A549 (cell line): ENCODE measurements around the gene ERCC5. TPM values are rescaled to one million over a fixed set of nuclear protein-coding genes. Genes with fewer than 3 reads are reported as not detected.

Source experiments
- ATAC-seq, 2 experiments: fragments of 200-7000 bp in 1 of 2; fragments of >200 bp in 1 of 2; cut with Nextera tagmentation in 1 of 2; cut with Tn5 transposase in 1 of 2; 3 replicates each; pipeline versions ENCODE4 v1.8.0 to v1.9.1; 2018 to 2020; ENCODE audit warnings: mild to moderate bottlenecking in 1 of 2, moderate library complexity in 1 of 2
- CTCF ChIA-PET: fragments of 300-600 bp; sonication (Branson Sonifier 250); formaldehyde crosslinking; extraction: SDS; loops from one replicate; lab custom pipeline; 2021; ENCODE audit warnings: antibody characterized with exemption, inconsistent platforms; lab: Yijun Ruan, JAX
- POLR2A ChIA-PET: fragments of 350-600 bp; formaldehyde crosslinking; extraction: SDS; loops from one replicate; lab custom pipeline; 2021; ENCODE audit warnings: antibody characterized with exemption, inconsistent platforms; lab: Yijun Ruan, JAX
- DNase-seq, 2 experiments: peaks; one replicate each; pipeline versions ENCODE4 v3.0.0 to v3.0.0-alpha.2; 2011 to 2016; ENCODE audit warnings: low read depth in 1 of 2, low spot score in 1 of 2
- FAIRE-seq: peaks from 2 replicates; lab custom pipeline; 2011; peaks lifted over from hg19 to GRCh38; lab: Jason Lieb, UNC
- H3K27ac ChIP-seq, 2 experiments: fragments of >200 bp; sonication (Bioruptor Twin); formaldehyde crosslinking; 3 replicates each; pipeline ENCODE4 v1.5.1; 2016 to 2017
- H3K4me1 ChIP-seq: fragments of >200 bp; sonication (Bioruptor Twin); formaldehyde crosslinking; 3 replicates; pipeline ENCODE4 v1.6.1; 2016
- H3K4me2 ChIP-seq: fragments of >200 bp; sonication (Bioruptor Twin); formaldehyde crosslinking; 3 replicates; pipeline ENCODE4 v1.6.1; 2016
- H3K4me3 ChIP-seq: fragments of >200 bp; sonication (Bioruptor Twin); formaldehyde crosslinking; 3 replicates; pipeline ENCODE4 v1.5.1; 2016
- H3K9me3 ChIP-seq: fragments of >200 bp; sonication (Bioruptor Twin); formaldehyde crosslinking; 3 replicates; pipeline ENCODE4 v1.6.1; 2016
- EHF ChIP-seq: fragments of 250-450 bp; sonication (Bioruptor Pico); IDR thresholded peaks from 2 replicates; pipeline ENCODE4 v1.5.0; 2020; ENCODE audit warnings: mild to moderate bottlenecking
- EHMT2 ChIP-seq: fragments of 200-600 bp; sonication (generic); IDR thresholded peaks from 2 replicates; pipeline ENCODE4 v1.6.1; 2016; ENCODE audit warnings: antibody characterized with exemption, low read depth, mild to moderate bottlenecking, moderate library complexity
- EP300 ChIP-seq, 2 experiments: fragments of >200 bp; sonication (Bioruptor Twin); formaldehyde crosslinking; IDR thresholded peaks; 2 replicates in 1 of 2; 3 replicates in 1 of 2; pipeline ENCODE4 v1.6.1; 2016 to 2017
- FOSL2 ChIP-seq, 2 experiments: fragments of 450-650 bp in 1 of 2; fragments of >200 bp in 1 of 2; sonication (Bioruptor Twin) in 1 of 2; formaldehyde crosslinking; IDR thresholded peaks; 2 replicates each; pipeline versions ENCODE4 v1.5.0 to v1.6.1; 2016 to 2020; ENCODE audit warnings: mild to moderate bottlenecking in 1 of 2, moderate library complexity in 1 of 2
- HEYL ChIP-seq: fragments of 250-450 bp; sonication (Bioruptor Pico); IDR thresholded peaks from 2 replicates; pipeline ENCODE4 v1.8.0; 2021; ENCODE audit warnings: mild to moderate bottlenecking, moderate library complexity
- HOXA7 ChIP-seq: fragments of 250-450 bp; sonication (Bioruptor Pico); IDR thresholded peaks from 2 replicates; pipeline ENCODE4 v1.5.0; 2020; ENCODE audit warnings: mild to moderate bottlenecking, moderate library complexity
- HOXB13 ChIP-seq: fragments of 250-450 bp; sonication (Bioruptor Pico); IDR thresholded peaks from 2 replicates; pipeline ENCODE4 v1.5.0; 2020; ENCODE audit warnings: low read depth, mild to moderate bottlenecking, moderate library complexity
- KDM1A ChIP-seq: fragments of 200-600 bp; sonication (generic); IDR thresholded peaks from 2 replicates; pipeline ENCODE4 v1.6.1; 2016; ENCODE audit warnings: low read depth, mild to moderate bottlenecking
- KDM5A ChIP-seq: fragments of 200-600 bp; sonication (generic); IDR thresholded peaks from 2 replicates; pipeline ENCODE4 v1.6.1; 2016; ENCODE audit warnings: antibody characterized with exemption, mild to moderate bottlenecking
- MAFK ChIP-seq: fragments of 450-650 bp; IDR thresholded peaks from 2 replicates; pipeline ENCODE4 v1.6.1; 2014; ENCODE audit not compliant: partially characterized antibody
- NPAS2 ChIP-seq: fragments of 250-450 bp; sonication (Bioruptor Pico); IDR thresholded peaks from 2 replicates; pipeline ENCODE4 v1.8.0; 2022; ENCODE audit warnings: mild to moderate bottlenecking, moderate library complexity, borderline replicate concordance
- PHF8 ChIP-seq: fragments of 200-600 bp; sonication (generic); IDR thresholded peaks from 2 replicates; pipeline ENCODE4 v1.6.1; 2016; ENCODE audit warnings: low read depth, mild to moderate bottlenecking, antibody characterized with exemption, moderate library complexity, borderline replicate concordance
- POLR2A ChIP-seq: IDR thresholded peaks from 2 replicates; pipeline ENCODE4 v1.6.1; 2012; ENCODE audit warnings: mild to moderate bottlenecking, low read length
- RCOR1 ChIP-seq: fragments of 150-350 bp; IDR thresholded peaks from 2 replicates; pipeline ENCODE4 v1.6.1; 2014; ENCODE audit warnings: antibody characterized with exemption, low read length, low read depth
- TFCP2L1 ChIP-seq: fragments of 250-450 bp; sonication (Bioruptor Pico); IDR thresholded peaks from 2 replicates; pipeline ENCODE4 v1.5.0; 2021; ENCODE audit warnings: mild to moderate bottlenecking
- ZFP36 ChIP-seq: fragments of 450-650 bp; IDR thresholded peaks from 2 replicates; pipeline ENCODE4 v1.6.1; 2014; ENCODE audit warnings: borderline replicate concordance; ENCODE audit not compliant: partially characterized antibody
- WGBS: methylation state at CpG from one replicate; pipeline ENCODE4 v1.1.6; 2017; ENCODE audit errors: missing lambda C conversion rate; 5-methylcytosine and 5-hydroxymethylcytosine counted together
- polyA plus RNA-seq, 4 experiments: library from polyadenylated mRNA; depleted of rRNA in 3 of 4; stranded (reverse); fragments of >200 nt; fragmentation: RNase III in 1 of 4; extraction: RNeasy Plus Mini Kit Qiagen cat#74134 plus additional on column Dnase treatment in 1 of 4; gene quantifications; 2 replicates in 3 of 4; 3 replicates in 1 of 4; pipeline ENCODE4 v1.2.3, GENCODE V29; 2011 to 2017
- TF ChIP-seq, protein P1 (sequence below): IDR thresholded peaks from 2 replicates; pipeline ENCODE4 v1.6.1; 2012
- TF ChIP-seq, protein P2 (sequence below): fragments of 250-450 bp; sonication (Bioruptor Pico); IDR thresholded peaks from 2 replicates; pipeline ENCODE4 v1.5.0; 2021; ENCODE audit warnings: mild to moderate bottlenecking, moderate library complexity, borderline replicate concordance
- TF ChIP-seq, protein P3 (sequence below): fragments of 200-600 bp; sonication (generic); IDR thresholded peaks from 2 replicates; pipeline ENCODE4 v1.6.1; 2016; ENCODE audit warnings: antibody characterized with exemption, mild to moderate bottlenecking, moderate library complexity
- TF ChIP-seq, protein P4 (sequence below): fragments of 250-450 bp; sonication (Bioruptor Pico); IDR thresholded peaks from 2 replicates; pipeline ENCODE4 v1.5.0; 2020; ENCODE audit warnings: low read depth, mild to moderate bottlenecking, moderate library complexity
- TF ChIP-seq, protein P5 (sequence below): fragments of >200 bp; sonication (Bioruptor Twin); formaldehyde crosslinking; IDR thresholded peaks from 3 replicates; pipeline ENCODE4 v1.5.1; 2016
- TF ChIP-seq, protein P6 (sequence below): fragments of 150-350 bp; IDR thresholded peaks from 2 replicates; pipeline ENCODE4 v1.6.1; 2014; ENCODE audit warnings: low read depth, mild to moderate bottlenecking, low read length

ERCC5 gene
- polyA plus RNA-seq, 2 of the 4 experiments (the other 2 are of a cell fraction) = 19.3 to 24.4 TPM

DNA sequence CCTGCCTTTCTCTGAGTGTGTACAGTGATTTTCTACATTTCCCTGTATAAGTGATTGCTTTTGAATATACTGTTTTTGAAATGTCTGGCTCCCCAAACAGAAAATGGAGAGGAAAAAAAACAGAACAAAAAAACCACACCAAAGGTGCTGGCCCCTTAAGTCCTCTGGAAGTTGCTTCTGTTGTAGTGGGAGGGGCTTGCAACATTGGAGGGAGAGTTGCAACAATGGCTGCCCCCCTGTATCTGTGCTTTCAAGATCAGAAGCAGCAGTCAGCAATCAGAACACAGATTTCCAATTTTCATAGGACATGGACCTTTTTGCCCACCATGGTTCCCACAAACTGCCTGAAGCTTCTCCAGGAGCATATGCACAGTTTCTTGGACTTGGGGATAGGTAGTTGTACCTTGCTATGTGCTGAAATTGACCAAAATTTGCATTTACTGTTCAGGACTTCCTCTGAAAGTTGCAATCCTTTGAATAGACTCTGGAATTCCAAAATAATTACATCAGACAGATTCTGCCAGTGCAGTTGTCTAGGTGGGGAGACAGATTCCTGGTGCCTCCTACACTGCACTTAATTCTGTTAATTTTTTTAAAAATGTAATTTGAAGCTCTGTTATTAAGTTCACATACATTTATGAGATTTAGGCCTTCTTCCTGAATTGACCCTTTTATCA, 33.1 kb upstream of the ERCC5 start:
- Histone ChIP-seq H3K4me1 (no peaks in the 10 kb centered on the region), H3K4me3 (no peak overlapping the region), H3K4me2 (no peak overlapping the region), H3K27ac (no peak overlapping the region), H3K9me3 (no peaks in the 10 kb centered on the region)
- ATAC-seq (no peak), DNase-seq (no peak), FAIRE-seq (no peak)
- ChIA-PET POLR2A (no interaction called here), CTCF (interaction anchor here (1.1 kb wide), 1 partner anchor 13 kb away, joined by 3 read pairs; no protein-coding TSS in a partner anchor)
- TF ChIP-seq EP300 (IDR thresholded peaks at IDR 0.05) = no peak
- TF ChIP-seq, protein P1, sequence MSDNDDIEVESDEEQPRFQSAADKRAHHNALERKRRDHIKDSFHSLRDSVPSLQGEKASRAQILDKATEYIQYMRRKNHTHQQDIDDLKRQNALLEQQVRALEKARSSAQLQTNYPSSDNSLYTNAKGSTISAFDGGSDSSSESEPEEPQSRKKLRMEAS = no peak
- TF ChIP-seq HOXA7 (CRISPR knock-in tag) = no peak
- no peak for TF ChIP-seq TFCP2L1 (CRISPR knock-in tag)
- TF ChIP-seq FOSL2 (IDR thresholded peaks at IDR 0.05) = no peak
- TF ChIP-seq FOSL2 (CRISPR knock-in tag; IDR thresholded peaks at IDR 0.05) = no peak
- TF ChIP-seq NPAS2 (CRISPR knock-in tag) = no peak
- no peak for TF ChIP-seq HEYL (CRISPR knock-in tag)
- no peak for TF ChIP-seq HOXB13 (CRISPR knock-in tag)
- no peak for TF ChIP-seq KDM1A
- TF ChIP-seq, protein P2, sequence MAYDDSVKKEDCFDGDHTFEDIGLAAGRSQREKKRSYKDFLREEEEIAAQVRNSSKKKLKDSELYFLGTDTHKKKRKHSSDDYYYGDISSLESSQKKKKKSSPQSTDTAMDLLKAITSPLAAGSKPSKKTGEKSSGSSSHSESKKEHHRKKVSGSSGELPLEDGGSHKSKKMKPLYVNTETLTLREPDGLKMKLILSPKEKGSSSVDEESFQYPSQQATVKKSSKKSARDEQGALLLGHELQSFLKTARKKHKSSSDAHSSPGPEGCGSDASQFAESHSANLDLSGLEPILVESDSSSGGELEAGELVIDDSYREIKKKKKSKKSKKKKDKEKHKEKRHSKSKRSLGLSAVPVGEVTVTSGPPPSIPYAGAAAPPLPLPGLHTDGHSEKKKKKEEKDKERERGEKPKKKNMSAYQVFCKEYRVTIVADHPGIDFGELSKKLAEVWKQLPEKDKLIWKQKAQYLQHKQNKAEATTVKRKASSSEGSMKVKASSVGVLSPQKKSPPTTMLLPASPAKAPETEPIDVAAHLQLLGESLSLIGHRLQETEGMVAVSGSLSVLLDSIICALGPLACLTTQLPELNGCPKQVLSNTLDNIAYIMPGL (CRISPR knock-in tag) = no peak
- TF ChIP-seq, protein P3, sequence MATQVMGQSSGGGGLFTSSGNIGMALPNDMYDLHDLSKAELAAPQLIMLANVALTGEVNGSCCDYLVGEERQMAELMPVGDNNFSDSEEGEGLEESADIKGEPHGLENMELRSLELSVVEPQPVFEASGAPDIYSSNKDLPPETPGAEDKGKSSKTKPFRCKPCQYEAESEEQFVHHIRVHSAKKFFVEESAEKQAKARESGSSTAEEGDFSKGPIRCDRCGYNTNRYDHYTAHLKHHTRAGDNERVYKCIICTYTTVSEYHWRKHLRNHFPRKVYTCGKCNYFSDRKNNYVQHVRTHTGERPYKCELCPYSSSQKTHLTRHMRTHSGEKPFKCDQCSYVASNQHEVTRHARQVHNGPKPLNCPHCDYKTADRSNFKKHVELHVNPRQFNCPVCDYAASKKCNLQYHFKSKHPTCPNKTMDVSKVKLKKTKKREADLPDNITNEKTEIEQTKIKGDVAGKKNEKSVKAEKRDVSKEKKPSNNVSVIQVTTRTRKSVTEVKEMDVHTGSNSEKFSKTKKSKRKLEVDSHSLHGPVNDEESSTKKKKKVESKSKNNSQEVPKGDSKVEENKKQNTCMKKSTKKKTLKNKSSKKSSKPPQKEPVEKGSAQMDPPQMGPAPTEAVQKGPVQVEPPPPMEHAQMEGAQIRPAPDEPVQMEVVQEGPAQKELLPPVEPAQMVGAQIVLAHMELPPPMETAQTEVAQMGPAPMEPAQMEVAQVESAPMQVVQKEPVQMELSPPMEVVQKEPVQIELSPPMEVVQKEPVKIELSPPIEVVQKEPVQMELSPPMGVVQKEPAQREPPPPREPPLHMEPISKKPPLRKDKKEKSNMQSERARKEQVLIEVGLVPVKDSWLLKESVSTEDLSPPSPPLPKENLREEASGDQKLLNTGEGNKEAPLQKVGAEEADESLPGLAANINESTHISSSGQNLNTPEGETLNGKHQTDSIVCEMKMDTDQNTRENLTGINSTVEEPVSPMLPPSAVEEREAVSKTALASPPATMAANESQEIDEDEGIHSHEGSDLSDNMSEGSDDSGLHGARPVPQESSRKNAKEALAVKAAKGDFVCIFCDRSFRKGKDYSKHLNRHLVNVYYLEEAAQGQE = no peak
- TF ChIP-seq EHMT2 = no peak
- TF ChIP-seq, protein P4, sequence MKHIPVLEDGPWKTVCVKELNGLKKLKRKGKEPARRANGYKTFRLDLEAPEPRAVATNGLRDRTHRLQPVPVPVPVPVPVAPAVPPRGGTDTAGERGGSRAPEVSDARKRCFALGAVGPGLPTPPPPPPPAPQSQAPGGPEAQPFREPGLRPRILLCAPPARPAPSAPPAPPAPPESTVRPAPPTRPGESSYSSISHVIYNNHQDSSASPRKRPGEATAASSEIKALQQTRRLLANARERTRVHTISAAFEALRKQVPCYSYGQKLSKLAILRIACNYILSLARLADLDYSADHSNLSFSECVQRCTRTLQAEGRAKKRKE (CRISPR knock-in tag) = no peak
- TF ChIP-seq, all 56 proteins: peak for 0

DNA sequence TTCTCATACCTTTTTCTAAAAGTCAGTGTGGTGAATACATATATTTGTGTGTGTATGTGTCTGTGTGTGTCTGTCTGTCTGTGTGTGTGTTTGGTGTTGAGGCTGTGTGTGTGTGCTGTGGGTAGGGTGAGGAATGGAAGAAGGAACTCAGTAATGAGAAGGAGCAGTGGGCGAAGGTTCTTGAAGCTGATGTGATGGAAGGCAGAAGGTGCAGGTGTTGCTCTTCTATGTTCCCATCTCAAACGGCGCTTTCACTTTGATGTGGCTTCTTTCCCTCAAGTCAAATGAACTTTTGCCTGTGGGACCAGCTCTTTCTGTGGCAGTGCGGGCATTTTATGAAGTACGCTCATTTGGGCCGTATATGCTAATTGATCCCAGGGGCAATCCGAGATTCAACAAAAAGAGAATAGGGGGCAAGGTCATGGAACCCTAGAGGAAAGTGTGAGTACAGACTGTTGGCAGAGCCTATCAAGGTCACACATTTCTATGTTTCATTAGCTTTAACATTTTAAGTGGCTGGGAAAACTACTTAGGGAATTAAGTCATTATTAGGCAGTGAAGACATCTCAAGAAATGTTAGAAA, 31.7 kb upstream of the ERCC5 start:
- H3K4me3 ChIP-seq = no peak overlapping the region
- H3K4me1 ChIP-seq = no peaks in the 10 kb centered on the region
- no peak for DNase-seq

More for the DNA sequence above, 31.7 kb upstream of the ERCC5 start:
- POLR2A ChIA-PET = no interaction called here
- TF ChIP-seq RCOR1 (no peak), PHF8 (no peak), MAFK (no peak), EHF (no peak), POLR2A (no peak), EHMT2 (no peak), HOXA7 (CRISPR knock-in tag) (no peak), ZFP36 (no peak), KDM5A (no peak)
- TF ChIP-seq, protein P5, sequence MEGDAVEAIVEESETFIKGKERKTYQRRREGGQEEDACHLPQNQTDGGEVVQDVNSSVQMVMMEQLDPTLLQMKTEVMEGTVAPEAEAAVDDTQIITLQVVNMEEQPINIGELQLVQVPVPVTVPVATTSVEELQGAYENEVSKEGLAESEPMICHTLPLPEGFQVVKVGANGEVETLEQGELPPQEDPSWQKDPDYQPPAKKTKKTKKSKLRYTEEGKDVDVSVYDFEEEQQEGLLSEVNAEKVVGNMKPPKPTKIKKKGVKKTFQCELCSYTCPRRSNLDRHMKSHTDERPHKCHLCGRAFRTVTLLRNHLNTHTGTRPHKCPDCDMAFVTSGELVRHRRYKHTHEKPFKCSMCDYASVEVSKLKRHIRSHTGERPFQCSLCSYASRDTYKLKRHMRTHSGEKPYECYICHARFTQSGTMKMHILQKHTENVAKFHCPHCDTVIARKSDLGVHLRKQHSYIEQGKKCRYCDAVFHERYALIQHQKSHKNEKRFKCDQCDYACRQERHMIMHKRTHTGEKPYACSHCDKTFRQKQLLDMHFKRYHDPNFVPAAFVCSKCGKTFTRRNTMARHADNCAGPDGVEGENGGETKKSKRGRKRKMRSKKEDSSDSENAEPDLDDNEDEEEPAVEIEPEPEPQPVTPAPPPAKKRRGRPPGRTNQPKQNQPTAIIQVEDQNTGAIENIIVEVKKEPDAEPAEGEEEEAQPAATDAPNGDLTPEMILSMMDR = no peak
- TF ChIP-seq, protein P6, sequence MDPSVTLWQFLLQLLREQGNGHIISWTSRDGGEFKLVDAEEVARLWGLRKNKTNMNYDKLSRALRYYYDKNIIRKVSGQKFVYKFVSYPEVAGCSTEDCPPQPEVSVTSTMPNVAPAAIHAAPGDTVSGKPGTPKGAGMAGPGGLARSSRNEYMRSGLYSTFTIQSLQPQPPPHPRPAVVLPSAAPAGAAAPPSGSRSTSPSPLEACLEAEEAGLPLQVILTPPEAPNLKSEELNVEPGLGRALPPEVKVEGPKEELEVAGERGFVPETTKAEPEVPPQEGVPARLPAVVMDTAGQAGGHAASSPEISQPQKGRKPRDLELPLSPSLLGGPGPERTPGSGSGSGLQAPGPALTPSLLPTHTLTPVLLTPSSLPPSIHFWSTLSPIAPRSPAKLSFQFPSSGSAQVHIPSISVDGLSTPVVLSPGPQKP = no peak
- Histone ChIP-seq H3K27ac (no peak overlapping the region), H3K4me2 (no peak overlapping the region), H3K9me3 (no peaks in the 10 kb centered on the region)
- CTCF ChIA-PET = interaction anchor here (1.3 kb wide), 1 partner anchor 14 kb away, joined by 4 read pairs; no protein-coding TSS in a partner anchor
- WGBS = 90% methylated on average over 7 of the region's 7 CpGs
- FAIRE-seq (no peak), ATAC-seq (no peak)
